22Rv1 (cell line): ENCODE measurements around the gene ACTL8.

Experiments used
- CTCF ChIP-seq: fragments of 450-650 bp; IDR thresholded peaks from 2 replicates; pipeline ENCODE4 v1.5.1; 2017; ENCODE audit warnings: mild to moderate bottlenecking
- ZFX ChIP-seq: fragments of 450-650 bp; IDR thresholded peaks from 2 replicates; pipeline ENCODE4 v1.6.1; 2017; ENCODE audit warnings: antibody characterized with exemption, borderline replicate concordance

GRCh38 chr1:17763995-17764394 lies 8.9 kb downstream of the ACTL8 start:
- no peak for TF ChIP-seq CTCF
- no peak for TF ChIP-seq ZFX
